Fibroblast of mammary gland (primary cell): ENCODE measurements around the gene GRIK3.

Source experiments
- DNase-seq: peaks from one replicate; pipeline ENCODE4 v3.0.0-alpha.2; 2010; ENCODE audit warnings: low read depth
- H3K4me3 ChIP-seq: 2 replicates; pipeline ENCODE4 v1.5.1; 2011; ENCODE audit warnings: low read depth, mild to moderate bottlenecking, low read length, moderate library complexity; ENCODE audit not compliant: control insufficient read depth
- TF ChIP-seq, protein P1 (sequence below): conservative IDR thresholded peaks from 2 replicates; pipeline ENCODE4 v1.5.1; 2011; ENCODE audit warnings: low read depth, low read length, inconsistent platforms; ENCODE audit not compliant: control insufficient read depth, insufficient read depth

GRIK3 gene

DNA sequence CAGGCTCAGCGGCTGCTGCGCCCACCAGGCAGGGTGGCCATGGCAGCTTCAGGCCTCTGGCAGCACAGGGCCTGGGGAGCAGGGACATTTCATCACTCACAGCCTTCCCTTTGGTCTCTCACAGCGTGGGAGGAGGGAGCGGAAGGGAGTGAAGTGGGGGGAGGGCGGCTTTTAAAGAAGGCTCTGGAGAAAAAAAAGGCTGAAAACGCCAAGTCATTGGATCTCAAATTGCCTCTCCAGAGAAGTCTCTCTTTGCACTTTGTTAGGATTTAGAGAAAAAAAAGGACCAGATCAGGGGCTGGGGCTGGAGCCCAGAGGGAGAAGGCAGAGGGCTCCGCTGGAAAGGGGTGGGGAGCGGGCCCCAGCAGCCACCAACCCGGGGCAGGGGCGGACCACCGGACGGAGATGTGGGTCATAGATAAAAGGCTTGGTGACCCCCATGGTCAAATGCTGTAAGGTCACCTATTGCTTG, 209.9 kb downstream of the GRIK3 start:
- DNase-seq = no peak
- TF ChIP-seq, protein P1, sequence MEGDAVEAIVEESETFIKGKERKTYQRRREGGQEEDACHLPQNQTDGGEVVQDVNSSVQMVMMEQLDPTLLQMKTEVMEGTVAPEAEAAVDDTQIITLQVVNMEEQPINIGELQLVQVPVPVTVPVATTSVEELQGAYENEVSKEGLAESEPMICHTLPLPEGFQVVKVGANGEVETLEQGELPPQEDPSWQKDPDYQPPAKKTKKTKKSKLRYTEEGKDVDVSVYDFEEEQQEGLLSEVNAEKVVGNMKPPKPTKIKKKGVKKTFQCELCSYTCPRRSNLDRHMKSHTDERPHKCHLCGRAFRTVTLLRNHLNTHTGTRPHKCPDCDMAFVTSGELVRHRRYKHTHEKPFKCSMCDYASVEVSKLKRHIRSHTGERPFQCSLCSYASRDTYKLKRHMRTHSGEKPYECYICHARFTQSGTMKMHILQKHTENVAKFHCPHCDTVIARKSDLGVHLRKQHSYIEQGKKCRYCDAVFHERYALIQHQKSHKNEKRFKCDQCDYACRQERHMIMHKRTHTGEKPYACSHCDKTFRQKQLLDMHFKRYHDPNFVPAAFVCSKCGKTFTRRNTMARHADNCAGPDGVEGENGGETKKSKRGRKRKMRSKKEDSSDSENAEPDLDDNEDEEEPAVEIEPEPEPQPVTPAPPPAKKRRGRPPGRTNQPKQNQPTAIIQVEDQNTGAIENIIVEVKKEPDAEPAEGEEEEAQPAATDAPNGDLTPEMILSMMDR = no peak
- H3K4me3 ChIP-seq = no peak overlapping the region

DNA sequence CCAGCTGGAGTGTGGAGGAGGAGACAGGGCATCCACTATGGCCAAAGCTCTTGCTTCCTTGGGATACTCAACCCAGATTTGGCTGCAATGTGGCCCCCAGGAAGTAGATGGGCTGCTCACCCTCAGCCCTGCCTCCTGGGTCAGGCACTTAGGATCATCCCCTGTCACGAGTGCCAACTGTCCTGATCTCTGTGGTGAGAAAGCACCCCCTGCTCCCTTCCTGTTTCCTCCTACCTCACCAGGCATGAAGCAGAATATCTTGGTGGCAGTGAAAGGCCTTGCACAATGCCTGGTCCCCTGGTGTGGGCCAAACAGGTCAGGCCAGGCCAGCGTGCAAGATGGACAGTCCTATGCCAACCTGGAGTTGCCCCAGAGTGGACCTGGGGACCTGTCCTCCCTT, 211.7 kb downstream of the GRIK3 start:
- TF ChIP-seq, protein P1 = no peak
- H3K4me3 ChIP-seq = no peak overlapping the region
- no peak for DNase-seq

DNA sequence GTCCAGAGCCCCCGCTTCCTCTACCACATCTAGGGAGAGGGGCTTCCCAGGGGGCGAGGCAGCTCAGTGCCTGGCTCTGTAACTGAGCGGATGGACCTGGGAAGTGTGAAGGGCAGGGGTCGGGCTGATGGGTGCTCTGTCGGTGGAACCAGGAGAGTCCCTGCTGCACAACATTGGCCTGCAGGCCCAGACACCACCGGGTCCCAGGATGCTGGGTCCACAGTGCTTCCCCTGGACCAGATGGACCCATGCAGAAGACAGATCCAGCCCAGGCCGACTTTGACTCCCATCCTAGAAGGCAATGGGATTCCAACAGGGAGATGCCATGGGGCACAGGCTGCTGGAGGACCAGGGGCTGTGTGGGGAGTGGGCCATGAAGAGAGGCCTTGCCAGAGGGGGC, 212.9 kb downstream of the GRIK3 start:
- TF ChIP-seq, protein P1 = no peak
- H3K4me3 ChIP-seq = no peak overlapping the region
- DNase-seq = no peak

DNA sequence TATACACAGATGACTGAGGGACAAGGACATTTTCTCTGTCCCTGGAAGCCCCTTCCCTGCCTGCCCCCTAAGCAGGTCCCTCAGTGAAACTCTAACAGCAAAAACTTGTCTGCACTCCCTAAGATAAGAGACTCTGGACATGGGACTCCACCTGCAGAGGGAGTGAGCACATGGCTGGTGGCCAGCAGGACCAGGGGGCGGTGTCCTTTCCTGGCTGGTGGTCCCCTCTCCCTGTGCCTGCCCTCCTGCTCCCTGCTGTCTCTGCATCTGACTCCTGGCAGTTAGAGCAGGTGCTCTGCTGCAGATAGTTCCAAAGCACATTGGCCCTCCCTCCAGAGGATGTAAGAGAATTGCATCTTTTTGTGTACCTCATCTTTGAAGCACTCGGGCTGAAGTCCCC, 215.5 kb downstream of the GRIK3 start:
- TF ChIP-seq, protein P1 = no peak
- no peak for DNase-seq
- no peak overlapping the region for H3K4me3 ChIP-seq

DNA sequence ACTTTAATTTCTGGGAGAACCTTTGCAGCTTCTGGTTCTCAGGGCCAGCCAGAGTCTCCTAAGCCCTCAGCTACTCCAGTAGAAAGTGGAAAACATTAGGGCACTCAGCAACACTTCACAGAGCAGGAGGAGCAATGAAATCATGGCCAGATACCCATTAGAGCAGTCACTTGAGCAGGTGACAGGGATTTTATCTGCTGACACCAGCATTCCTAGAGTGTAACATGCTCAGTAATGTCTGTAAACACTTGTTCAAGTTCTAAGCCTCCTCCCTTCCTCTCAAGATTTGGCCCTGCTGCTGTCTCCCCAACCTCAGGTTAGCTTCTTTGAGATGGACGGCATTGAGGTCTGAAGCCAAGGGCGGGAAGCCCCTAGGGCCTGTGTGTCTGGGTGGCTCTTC, 218.0 kb downstream of the GRIK3 start:
- H3K4me3 ChIP-seq = no peak overlapping the region
- no peak for DNase-seq
- TF ChIP-seq, protein P1 = no peak

DNA sequence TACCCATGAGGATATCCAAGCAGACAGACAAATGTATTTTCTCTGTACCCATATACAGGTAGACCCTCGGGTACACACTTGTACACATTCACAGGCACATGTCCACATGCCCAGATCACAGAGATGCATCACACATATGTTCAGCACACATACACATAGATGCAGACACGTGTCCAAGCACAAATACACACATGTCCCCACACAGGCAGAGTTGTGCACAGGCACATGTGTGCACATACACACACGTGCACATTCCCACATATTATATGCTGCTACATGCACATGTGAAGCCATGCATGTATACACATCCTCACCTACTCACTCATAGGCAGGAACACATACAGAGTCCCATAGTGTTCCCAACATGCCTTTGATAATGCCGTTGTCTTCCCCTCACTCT, 219.5 kb downstream of the GRIK3 start:
- TF ChIP-seq, protein P1 = no peak
- DNase-seq = no peak
- no peak overlapping the region for H3K4me3 ChIP-seq

DNA sequence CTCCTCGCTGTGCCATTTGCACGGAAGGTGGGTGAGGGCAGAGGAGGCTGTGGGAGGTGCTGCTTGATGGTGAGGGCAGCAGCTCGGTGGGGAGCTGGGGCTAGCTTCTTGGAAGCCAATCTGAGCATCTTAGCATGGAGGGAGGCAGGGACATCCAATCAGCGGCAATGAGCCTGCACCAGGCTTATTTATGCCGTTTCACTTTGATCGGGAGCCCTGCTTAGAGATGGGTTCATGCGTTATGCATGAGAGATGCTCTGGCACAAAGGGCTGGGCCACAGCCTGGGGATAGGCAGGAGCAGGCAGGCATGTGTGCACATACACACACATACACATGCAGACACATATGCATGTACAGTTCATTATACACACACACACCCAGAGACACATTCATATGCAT, 220.2 kb downstream of the GRIK3 start:
- TF ChIP-seq, protein P1 = no peak
- H3K4me3 ChIP-seq = no peak overlapping the region
- DNase-seq = no peak
